ENCODE results near the gene RNASE11. TPM values are rescaled to one million over a fixed set of nuclear protein-coding genes. Genes with fewer than 3 reads are reported as not detected.
A peak's percentile ranks its signal among the peaks of the same experiment; 100 is the strongest.

Gene RNASE11
- total and polyA plus RNA-seq, 2 of the 4 experiments (the other 2 are of a cell fraction) = not detected

GRCh38 chr14:20614038-20614840 is 26.4 kb upstream of the RNASE11 start:
- CTCF ChIA-PET = interaction anchor here (0.6 to 1.6 kb wide), 6 partner anchors 8 to 357 kb away, joined by 3 to 7 read pairs (median 6); partner anchors contain the start of gene RNASE4
- intact Hi-C loops (cut with micrococcal nuclease) (no loop called here), in situ Hi-C loops (cut with MboI; ENCODE audit: low sequenced_read_pairs) (loop anchor here (5.0 kb wide), 2 partner anchors 202 to 277 kb away; partner anchors contain the start of gene TEP1), dilution Hi-C loops (cut with HindIII; ENCODE audit: low sequenced_read_pairs, unreplicated experiment) (no loop called here)
- H2BK15ac ChIP-seq (ENCODE audit: low read depth, low read length) = no peak overlapping the region
- peak overlapping the region; percentile 75 for H2AFZ ChIP-seq (replicated peaks; ENCODE audit: low read length, poor library complexity)
- no TSS peak for BruUV-seq (replicated peaks)
- no peaks in the 10 kb centered on the region for H3K9me3 ChIP-seq (ENCODE audit: control insufficient read depth, insufficient read depth, low read length)
- TF ChIP-seq USF2 (IDR thresholded peaks at IDR 0.05; ENCODE audit: low read depth, low read length) = no peak
- TF ChIP-seq RAD21 (IDR thresholded peaks at IDR 0.05; ENCODE audit: low read length) = no peak
- TF ChIP-seq MAFK (IDR thresholded peaks at IDR 0.05; ENCODE audit: low read depth, low read length) = no peak
- no peak for TF ChIP-seq CHD1 (IDR thresholded peaks at IDR 0.05; ENCODE audit: low read depth, low read length)
- peak overlapping the region; percentile 33; the same call in 1 of the 2 replicates for H3K9ac ChIP-seq (ENCODE audit: low read depth, low read length)
- no peak overlapping the region for H3K27ac ChIP-seq (ENCODE audit: insufficient read depth, low read length)
- H2BK120ac ChIP-seq (ENCODE audit: low read depth, low read length) = no peak overlapping the region
- no peaks in the 10 kb centered on the region for H3K4me1 ChIP-seq (ENCODE audit: control insufficient read depth, insufficient read depth, low read length)
- no peak overlapping the region for H2AK9ac ChIP-seq (replicated peaks; ENCODE audit: low read depth, low read length, poor library complexity)
- no peak overlapping the region for H3K23ac ChIP-seq (ENCODE audit: low read depth, low read length)
- no peak overlapping the region for H2BK20ac ChIP-seq (ENCODE audit: low read depth, low read length)
- no peak overlapping the region for H4K91ac ChIP-seq (ENCODE audit: insufficient read depth, low read depth, low read length)
- WGBS, 2 experiments (ENCODE audit: extremely low coverage in 2 of 2, insufficient read length in 1 of 2) = no CpG with 5 or more reads among the region's 17 CpGs
- H3K18ac ChIP-seq (ENCODE audit: low read depth, low read length) = no peak overlapping the region
- H4K20me1 ChIP-seq (ENCODE audit: insufficient read depth, low read length) = peaks cover 11% of the 10 kb centered on the region
- POLR2A ChIA-PET (ENCODE audit: unreplicated experiment) = no interaction called here
- no peak overlapping the region for H3K56ac ChIP-seq (ENCODE audit: extremely low read depth, insufficient read depth, low read length)
- H3K27me3 ChIP-seq (ENCODE audit: control insufficient read depth, insufficient read depth, low read length) = peaks cover 2% of the 10 kb centered on the region; the same call in 1 of the 2 replicates
- H2BK5ac ChIP-seq (ENCODE audit: low read depth, low read length, poor library complexity, severe bottlenecking) = no peak overlapping the region
- DNase-seq = no peak
- H3K14ac ChIP-seq (replicated peaks; ENCODE audit: low read depth, low read length) = no peak overlapping the region
- no peaks in the 10 kb centered on the region for H3K36me3 ChIP-seq (ENCODE audit: control insufficient read depth, insufficient read depth, low read length)
- H3K4me3 ChIP-seq (ENCODE audit: insufficient read depth, low read depth, low read length) = peak overlapping the region; percentile 80
- no peak overlapping the region for H3K4ac ChIP-seq (ENCODE audit: low read depth, low read length)
- no peaks in the 10 kb centered on the region for H3K9me1 ChIP-seq (ENCODE audit: insufficient read depth, low read length)
- ATAC-seq (ENCODE audit: low read depth) = no peak
- peak overlapping the region; percentile 93 for H3K4me2 ChIP-seq (ENCODE audit: low read depth, low read length)
- no peaks in the 10 kb centered on the region for H3K79me1 ChIP-seq (ENCODE audit: low read depth in 1 of 2, low read length in 2 of 2)
- no peak overlapping the region for H4K8ac ChIP-seq (ENCODE audit: low read depth in 2 of 2, low read length in 2 of 2)
- H2AK5ac ChIP-seq (ENCODE audit: low read depth, low read length) = no peak overlapping the region
- no peak overlapping the region for H4K5ac ChIP-seq (ENCODE audit: low read depth, low read length)

Data from IMR-90 (cell line).